ENCODE data around the gene SERAC1.

The SERAC1 gene

GRCh38 chr6:158080849-158081656 lies 87.0 kb downstream of the SERAC1 start:
- ChIA-PET CTCF (interaction anchor here (1.5 to 6.3 kb wide), 2 partner anchors 9 to 11 kb away, joined by 3 to 65 read pairs; no protein-coding TSS in a partner anchor), POLR2A (no interaction called here)
- no peak for DNase-seq (ENCODE audit: low read depth, low spot score)
- no peak overlapping the region for H3K4me3 ChIP-seq (ENCODE audit: low read depth, low read length)
- TF ChIP-seq CTCF (IDR thresholded peaks at IDR 0.05; ENCODE audit: insufficient read depth, low read length, missing control alignments), result no peak

GRCh38 chr6:158078320-158078719 lies 89.7 kb downstream of the SERAC1 start:
- DNase-seq (ENCODE audit: low read depth, low spot score), result no peak
- H3K4me3 ChIP-seq (ENCODE audit: low read depth, low read length), result no peak overlapping the region
- ChIA-PET CTCF (interaction anchor here (0.8 to 6.3 kb wide), 3 partner anchors 6 to 52 kb away, joined by 3 to 65 read pairs (median 3); no protein-coding TSS in a partner anchor), POLR2A (no interaction called here)
- no peak for TF ChIP-seq CTCF (IDR thresholded peaks at IDR 0.05; ENCODE audit: insufficient read depth, low read length, missing control alignments)

- H3K4me3 ChIP-seq (ENCODE audit: low read depth, low read length), result no peak overlapping the region
- DNase-seq (ENCODE audit: low read depth, low spot score), result no peak
- no peak for TF ChIP-seq CTCF (IDR thresholded peaks at IDR 0.05; ENCODE audit: insufficient read depth, low read length, missing control alignments)
- ChIA-PET CTCF (interaction anchor here (1.3 to 2.0 kb wide), 2 partner anchors 9 to 52 kb away, joined by 3 to 8 read pairs; no protein-coding TSS in a partner anchor), POLR2A (no interaction called here)
Observed at GRCh38 chr6:158077676-158078075, 90.4 kb downstream of the SERAC1 start.

DNA sequence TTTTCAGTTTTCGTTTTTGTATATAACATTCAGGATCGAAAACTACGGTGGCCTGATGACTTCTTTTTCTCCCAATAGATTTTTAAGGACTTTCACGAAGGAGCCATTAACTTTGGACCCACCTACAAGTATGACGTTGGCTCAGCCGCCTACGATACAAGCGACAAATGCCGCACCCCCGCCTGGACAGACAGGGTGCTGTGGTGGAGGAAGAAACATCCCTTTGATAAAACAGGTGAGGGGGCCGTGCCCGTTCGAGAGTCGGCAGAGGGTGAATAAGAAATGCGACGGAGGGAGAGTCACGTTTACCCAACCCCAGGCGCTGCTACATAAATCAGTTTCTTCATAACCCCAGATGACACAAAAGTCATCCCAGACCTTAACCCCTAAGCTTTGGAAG lies 91.5 kb downstream of the SERAC1 start:
- ChIA-PET CTCF (interaction anchor here (1.0 to 2.0 kb wide), 4 partner anchors 10 to 317 kb away, joined by 3 to 8 read pairs (median 4); no protein-coding TSS in a partner anchor), POLR2A (no interaction called here)
- DNase-seq (ENCODE audit: low read depth, low spot score), result no peak
- TF ChIP-seq CTCF (IDR thresholded peaks at IDR 0.05; ENCODE audit: insufficient read depth, low read length, missing control alignments), result no peak
- no peak overlapping the region for H3K4me3 ChIP-seq (ENCODE audit: low read depth, low read length)

DNA sequence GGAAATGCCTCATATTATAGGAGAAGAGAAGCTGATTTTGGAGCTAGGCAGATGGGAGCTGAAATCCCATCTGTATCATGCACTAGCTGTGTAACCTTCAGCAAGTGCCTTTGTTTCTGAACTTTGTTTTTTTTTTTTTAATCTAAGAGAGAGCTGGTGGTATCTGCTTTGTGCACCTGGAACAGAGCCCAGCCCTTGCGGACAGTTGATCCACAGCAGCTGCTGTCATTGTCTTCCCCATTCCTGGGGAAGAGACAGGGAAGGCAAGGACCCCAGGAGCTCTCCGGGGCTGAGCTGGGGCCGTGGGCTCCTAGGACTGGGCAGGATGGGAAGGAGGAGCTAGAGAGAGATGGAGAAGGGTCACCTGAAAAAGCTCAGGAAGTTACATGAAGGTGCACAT lies 94.3 kb downstream of the SERAC1 start:
- ChIA-PET CTCF (interaction anchor here (1.0 to 7.0 kb wide), 18 partner anchors 7 to 318 kb away, joined by 3 to 118 read pairs (median 8); partner anchors contain the start of gene SYNJ2), POLR2A (no interaction called here)
- no peak for TF ChIP-seq CTCF (IDR thresholded peaks at IDR 0.05; ENCODE audit: insufficient read depth, low read length, missing control alignments)
- H3K4me3 ChIP-seq (ENCODE audit: low read depth, low read length), result no peak overlapping the region
- no peak for DNase-seq (ENCODE audit: low read depth, low spot score)

DNA sequence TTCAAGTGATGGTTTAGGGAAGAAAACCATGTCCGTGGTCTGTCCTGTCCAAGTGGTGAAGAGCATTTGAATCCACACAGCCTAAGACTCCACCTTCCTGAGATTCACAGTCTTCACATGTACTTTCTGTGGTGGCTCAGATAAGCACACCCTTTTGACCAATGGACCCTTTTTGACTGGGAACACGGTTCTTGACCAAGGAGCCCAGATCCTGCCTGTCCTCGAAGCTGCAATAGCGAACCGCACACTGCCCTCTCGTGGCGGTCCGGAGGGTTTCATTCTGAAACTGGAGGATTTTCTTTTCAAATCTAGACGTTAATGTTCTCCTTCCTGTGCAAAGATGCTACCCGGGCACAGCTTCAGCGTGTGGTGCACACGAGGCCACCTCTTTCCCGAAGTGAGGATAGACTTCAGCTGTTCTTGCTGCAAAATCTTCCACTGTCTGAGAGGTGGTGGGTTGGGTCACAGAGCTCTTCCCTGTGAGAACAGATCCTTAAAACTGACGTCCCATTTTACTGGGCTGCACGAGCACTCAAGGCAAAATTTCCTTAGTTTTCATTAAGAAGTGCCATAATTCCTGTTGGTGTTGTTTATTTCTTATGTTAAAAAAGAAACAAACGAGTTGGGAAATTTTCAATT lies 95.9 kb downstream of the SERAC1 start:
- peak; percentile 75 for TF ChIP-seq CTCF (IDR thresholded peaks at IDR 0.05; ENCODE audit: insufficient read depth, low read length, missing control alignments)
- CTCF ChIA-PET, result interaction anchor here (0.6 to 7.0 kb wide), 60 partner anchors 9 to 757 kb away, joined by 3 to 118 read pairs (median 4); partner anchors contain the start of gene SYNJ2
- no peak overlapping the region for H3K4me3 ChIP-seq (ENCODE audit: low read depth, low read length)
- POLR2A ChIA-PET, result interaction anchor here (1.2 kb wide), 1 partner anchor 89 kb away, joined by 7 read pairs; no protein-coding TSS in a partner anchor
- DNase-seq (ENCODE audit: low read depth, low spot score), result no peak
